ENCODE data around the gene NDUFAB1.
"Not testable (repeated sequence)": the region's sequence is repeated elsewhere in the genome, so short reads cannot be mapped to it uniquely, and the experiment has no call there.

Gene NDUFAB1

GRCh38 chr16:23584186-23585076 lies 11.7 kb downstream of the NDUFAB1 start:
- DNase-seq (ENCODE audit: low spot score) = no peak

- not testable (repeated sequence) for DNase-seq (ENCODE audit: low spot score)
These were observed 12.8 kb downstream of the NDUFAB1 start for GRCh38 chr16:23583271-23583670.

GRCh38 chr16:23581764-23582163 lies 14.4 kb downstream of the NDUFAB1 start:
- no peak for DNase-seq (ENCODE audit: low spot score)

GRCh38 chr16:23580391-23580790 lies 15.7 kb downstream of the NDUFAB1 start:
- DNase-seq (ENCODE audit: low spot score) = no peak

- DNase-seq (ENCODE audit: low spot score) = no peak
These were observed 16.7 kb downstream of the NDUFAB1 start for GRCh38 chr16:23579371-23579770.

GRCh38 chr16:23578101-23578830 lies 17.9 kb downstream of the NDUFAB1 start:
- DNase-seq (ENCODE audit: low spot score) = no peak

- no peak for DNase-seq (ENCODE audit: low spot score)
These were observed 18.6 kb downstream of the NDUFAB1 start for GRCh38 chr16:23577493-23577892.

GRCh38 chr16:23575834-23576233 lies 20.3 kb downstream of the NDUFAB1 start:
- DNase-seq (ENCODE audit: low spot score) = no peak

- DNase-seq (ENCODE audit: low spot score) = no peak
These were observed 22.3 kb downstream of the NDUFAB1 start for GRCh38 chr16:23573817-23574216.

- DNase-seq (ENCODE audit: low spot score) = no peak
These were observed 23.7 kb downstream of the NDUFAB1 start for GRCh38 chr16:23572394-23572793.

- no peak for DNase-seq (ENCODE audit: low spot score)
These were observed 24.2 kb downstream of the NDUFAB1 start for GRCh38 chr16:23571895-23572294.

GRCh38 chr16:23570992-23571632 lies 25.0 kb downstream of the NDUFAB1 start:
- no peak for DNase-seq (ENCODE audit: low spot score)

GRCh38 chr16:23567602-23568001 lies 28.5 kb downstream of the NDUFAB1 start:
- no peak for DNase-seq (ENCODE audit: low spot score)

- no peak for DNase-seq (ENCODE audit: low spot score)
These were observed 29.4 kb downstream of the NDUFAB1 start for GRCh38 chr16:23566724-23567123.

- DNase-seq (ENCODE audit: low spot score) = no peak
These were observed 31.3 kb downstream of the NDUFAB1 start for GRCh38 chr16:23564575-23565363.

GRCh38 chr16:23563186-23563585 lies 32.9 kb downstream of the NDUFAB1 start:
- DNase-seq (ENCODE audit: low spot score) = no peak

GRCh38 chr16:23562505-23562904 lies 33.6 kb downstream of the NDUFAB1 start:
- no peak for DNase-seq (ENCODE audit: low spot score)

- no peak for DNase-seq (ENCODE audit: low spot score)
These were observed 34.5 kb downstream of the NDUFAB1 start for GRCh38 chr16:23561586-23561985.

- no peak for DNase-seq (ENCODE audit: low spot score)
These were observed 38.1 kb downstream of the NDUFAB1 start for GRCh38 chr16:23557779-23558702.

- DNase-seq (ENCODE audit: low spot score) = peak; percentile 99
These were observed 39.0 kb downstream of the NDUFAB1 start, which contains the start of the genes EARS2 and UBFD1 for GRCh38 chr16:23556881-23557778. Gene EARS2 (minus strand): TSS chr16:23557350. CDS start chr16:23557343, 7 bp downstream. Gene UBFD1 (plus strand): TSS chr16:23557727. CDS start chr16:23557743, 16 bp downstream.

Measured in ecto neural progenitor cell (in vitro differentiated cells).